ENCODE measurements around the gene AP1S3.

AP1S3 gene

DNA sequence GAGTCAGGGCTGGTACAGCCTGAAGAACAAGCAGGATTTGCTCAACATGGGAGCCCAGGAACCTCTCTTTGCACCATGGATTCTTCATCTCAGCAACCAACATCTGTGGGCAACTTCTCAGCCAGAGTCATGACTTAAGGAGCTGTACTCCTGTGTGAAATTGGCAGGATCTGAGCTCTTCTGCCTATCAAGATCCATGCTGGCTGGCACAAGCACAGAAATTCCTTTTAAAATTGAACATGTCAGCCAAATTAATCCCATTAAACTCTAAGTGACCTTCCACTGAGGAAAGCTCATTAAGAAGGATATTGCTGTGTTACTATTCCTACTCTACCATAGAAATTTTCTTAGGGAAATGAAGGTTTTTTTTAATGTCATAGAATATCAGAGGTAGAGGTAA, 124.7 kb downstream of the AP1S3 start:
- DNase-seq = no peak

DNA sequence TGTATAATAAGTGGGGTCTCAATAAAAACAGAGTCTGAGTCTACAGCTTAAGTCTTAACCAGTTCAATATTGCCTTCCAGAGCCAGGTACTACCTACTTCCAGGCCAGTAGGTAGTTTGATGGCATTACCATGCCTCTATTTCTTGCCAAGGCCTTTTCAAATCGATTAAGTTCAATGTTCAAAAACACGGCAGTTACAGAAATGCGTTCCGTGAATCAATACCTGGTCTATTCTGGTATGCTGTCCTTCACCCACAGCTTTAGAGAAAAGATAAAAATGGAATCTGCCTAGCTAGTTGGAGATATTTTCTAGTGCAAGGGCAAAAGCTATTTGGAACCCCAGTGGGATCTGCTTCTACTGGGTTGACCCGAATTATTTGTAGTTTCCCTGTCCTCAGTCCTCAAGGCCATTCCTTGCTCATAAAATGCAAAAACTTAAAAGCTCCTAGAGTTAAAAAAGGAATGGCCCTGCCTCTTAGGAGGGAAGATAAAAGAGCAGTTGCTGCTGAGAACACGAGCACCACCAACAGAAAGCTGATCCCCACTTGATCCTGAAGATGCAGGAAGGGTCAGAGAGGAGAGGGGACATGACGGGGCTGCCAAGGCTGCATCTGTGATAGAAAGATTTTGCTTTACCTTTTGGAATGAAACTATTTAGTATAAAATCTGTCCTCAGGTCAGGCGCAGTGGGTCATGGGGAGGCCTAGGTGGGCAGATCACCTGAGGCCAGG, 125.6 kb downstream of the AP1S3 start:
- DNase-seq = no peak

Data from SW 1271 (cell line).